ENCODE data around the gene ANKLE2. TPM values are rescaled to one million over a fixed set of nuclear protein-coding genes. Genes with fewer than 3 reads are reported as not detected.

Gene ANKLE2
- total and polyA plus RNA-seq, 2 of the 8 experiments (the other 6 are each of a cell fraction or from before 2014, with no cell fraction given): 41.0 to 64.9 TPM

- Histone ChIP-seq H3K9ac (replicated peaks in 1 of 4; ENCODE audit: extremely low read depth in 1 of 4, low read depth in 3 of 4, low read length in 3 of 4) (no peak overlapping the region), H4K91ac (replicated peaks; ENCODE audit: insufficient read length, low read length) (no peak overlapping the region), H3K79me1 (ENCODE audit: low read depth, low read length) (no peaks in the 10 kb centered on the region; the same call in 1 of the 2 replicates), H4K5ac (ENCODE audit: insufficient read length, low read depth, low read length) (no peak overlapping the region), H3K18ac (ENCODE audit: extremely low read depth, low read length) (no peak overlapping the region), H2BK15ac (ENCODE audit: low read length) (no peak overlapping the region), H3K14ac (ENCODE audit: insufficient read length) (no peak overlapping the region), H3K4me3 (ENCODE audit: extremely low read depth in 1 of 4, insufficient read depth in 2 of 4, low read depth in 3 of 4, low read length in 4 of 4) (no peak overlapping the region), H2BK20ac (ENCODE audit: low read length) (no peak overlapping the region), H2AFZ (ENCODE audit: low read length) (no peak overlapping the region), H3K4me2 (ENCODE audit: insufficient read depth in 1 of 2, low read depth in 2 of 2, low read length in 2 of 2) (no peak overlapping the region), H2BK12ac (ENCODE audit: low read depth, low read length) (no peak overlapping the region), H3K36me3 (ENCODE audit: control insufficient read depth in 2 of 4, insufficient read depth in 4 of 4, low read length in 3 of 4) (peaks cover 15 to 58% (median 25%) of the 10 kb centered on the region in 4 experiments), H3K4ac (replicated peaks; ENCODE audit: insufficient read length, low read depth, low read length) (no peak overlapping the region), H2BK5ac (ENCODE audit: low read depth, low read length) (no peak overlapping the region), H3K4me1 (replicated peaks in 1 of 4; ENCODE audit: control insufficient read depth in 3 of 4, insufficient read depth in 4 of 4, low read length in 3 of 4) (no peaks in the 10 kb centered on the region), H3K23ac (ENCODE audit: insufficient read length) (no peak overlapping the region), H2BK120ac (replicated peaks; ENCODE audit: low read depth, low read length) (no peak overlapping the region), H4K8ac (ENCODE audit: extremely low read depth, insufficient read depth, low read length) (no peak overlapping the region), H3K27ac (ENCODE audit: low read depth, low read length) (no peak overlapping the region), H3K79me2 (ENCODE audit: control insufficient read depth in 1 of 2, insufficient read depth in 2 of 2, low read length in 2 of 2) (no peaks in the 10 kb centered on the region), H3K23me2 (ENCODE audit: low read depth, low read length) (no peaks in the 10 kb centered on the region), H3K9me3 (ENCODE audit: insufficient read depth in 2 of 2, low read depth in 1 of 2, low read length in 1 of 2) (no peaks in the 10 kb centered on the region), H3K56ac (replicated peaks; ENCODE audit: insufficient read length, low read depth, low read length) (no peak overlapping the region), H3K27me3 (replicated peaks in 1 of 4; ENCODE audit: control insufficient read depth in 3 of 4, extremely low read depth in 1 of 4, insufficient read depth in 3 of 4, low read length in 3 of 4) (no peaks in the 10 kb centered on the region), H4K20me1 (replicated peaks in 1 of 2; ENCODE audit: control insufficient read depth in 1 of 2, insufficient read depth in 2 of 2, low read length in 2 of 2) (peaks cover 4 to 12% of the 10 kb centered on the region in 2 experiments), H2AK5ac (ENCODE audit: low read depth, low read length) (no peak overlapping the region)
- TF ChIP-seq SIX5 (IDR thresholded peaks at IDR 0.05; ENCODE audit: low read depth, low read length) (no peak), BCL11A (IDR thresholded peaks at IDR 0.05; ENCODE audit: low read depth in 2 of 2, low read length in 2 of 2) (no peak), POLR2A (IDR thresholded peaks at IDR 0.05; ENCODE audit: control extremely low read depth in 1 of 2, low read depth in 2 of 2, low read length in 2 of 2) (no peak), ZNF274 (IDR thresholded peaks at IDR 0.05; ENCODE audit: borderline replicate concordance, extremely low read depth, low read length) (no peak), NANOG (IDR thresholded peaks at IDR 0.05; ENCODE audit: insufficient read depth, low read depth, low read length, poor library complexity, severe bottlenecking) (no peak), SIRT6 (IDR thresholded peaks at IDR 0.05; ENCODE audit: low read length) (no peak), KDM1A (IDR thresholded peaks at IDR 0.05; ENCODE audit: borderline replicate concordance, low read length) (no peak), SP4 (IDR thresholded peaks at IDR 0.05; ENCODE audit: low read length) (no peak), TEAD4 (IDR thresholded peaks at IDR 0.05; ENCODE audit: low read depth, low read length) (no peak), TCF12 (IDR thresholded peaks at IDR 0.05; ENCODE audit: low read depth, low read length) (no peak), HDAC6 (IDR thresholded peaks at IDR 0.05; ENCODE audit: low read depth, low read length) (no peak), PHF8 (conservative IDR thresholded peaks at IDR 0.05; ENCODE audit: low read depth, low read length) (no peak)
- ChIA-PET POLR2A (ENCODE audit: partially characterized antibody) (no interaction called here), CTCF (ENCODE audit: partially characterized antibody) (interaction anchor here (0.7 kb wide), 1 partner anchor 50 kb away, joined by 3 read pairs; no protein-coding TSS in a partner anchor)
- WGBS, 2 experiments (ENCODE audit: extremely low coverage in 1 of 2, insufficient coverage in 1 of 2, insufficient read length in 1 of 2, insufficient replicate concordance in 2 of 2, low coverage in 1 of 2, low lambda C conversion rate in 2 of 2, missing lambda C conversion rate in 1 of 2): 98% methylated on average over 22 of the region's 24 CpGs; no CpG with 5 or more reads in 1 of the 2 experiments
- FAIRE-seq (no peak), DNase-seq (ENCODE audit: low read depth in 1 of 2, low spot score in 2 of 2) (no peak)
Measured at GRCh38 chr12:132797820-132798570, 36.4 kb upstream of the ANKLE2 start.

Measured in H1 (cell line).